PC-9 (cell line): Measurements from ENCODE around the gene CIITA. TPM values are rescaled to one million over a fixed set of nuclear protein-coding genes. Genes with fewer than 3 reads are reported as not detected.

Experiments used
- BruUV-seq: library from RNA; stranded (reverse); fragments of 400-500 nt; replicated peaks from 2 replicates; lab custom pipeline; 2021; lab: Mats Ljungman, UMichigan
- CTCF ChIA-PET: fragments of 300-600 bp; sonication (Branson Sonifier 250); formaldehyde crosslinking; loops from one replicate; lab custom pipeline; 2022; ENCODE audit warnings: antibody characterized with exemption; lab: Charles Lee
- POLR2A ChIA-PET: fragments of 300-600 bp; sonication (Branson Sonifier 250); formaldehyde crosslinking; loops from one replicate; lab custom pipeline; 2022; ENCODE audit warnings: antibody characterized with exemption; ENCODE audit not compliant: unreplicated experiment; lab: Charles Lee
- DNase-seq, 2 experiments: peaks; one replicate each; pipeline versions ENCODE4 v3.0.0 to v3.0.0-alpha.2; 2015 to 2022; ENCODE audit warnings: mixed read lengths in 1 of 2
- H2AFZ ChIP-seq: fragments of 200-600 bp; sonication (generic); 2 replicates; pipeline ENCODE4 v1.8.1; 2017; ENCODE audit warnings: antibody characterized with exemption
- H3F3A ChIP-seq: fragments of 200-600 bp; sonication (generic); 2 replicates; pipeline ENCODE4 v1.8.1; 2017; ENCODE audit warnings: antibody characterized with exemption, mild to moderate bottlenecking, low read depth; ENCODE audit not compliant: insufficient read depth
- H3K27ac ChIP-seq: fragments of 200-600 bp; sonication (generic); 2 replicates; pipeline ENCODE4 v1.6.1; 2016; ENCODE audit warnings: mixed run types
- H3K27me3 ChIP-seq: fragments of 200-600 bp; sonication (generic); 2 replicates; pipeline ENCODE4 v1.6.1; 2016; ENCODE audit warnings: low read depth, mixed run types; ENCODE audit not compliant: insufficient read depth
- H3K36me3 ChIP-seq: fragments of 200-600 bp; sonication (generic); 2 replicates; pipeline ENCODE4 v1.6.1; 2016; ENCODE audit warnings: low read depth, mixed run types
- H3K4me1 ChIP-seq: fragments of 200-600 bp; sonication (generic); replicated peaks from 2 replicates; pipeline ENCODE4 v1.6.1; 2016; ENCODE audit warnings: mixed run types; ENCODE audit not compliant: insufficient read depth
- H3K4me2 ChIP-seq: fragments of 200-600 bp; sonication (generic); 2 replicates; pipeline ENCODE4 v1.6.1; 2017; ENCODE audit warnings: mixed run types
- H3K4me3 ChIP-seq: fragments of 200-600 bp; sonication (generic); 2 replicates; pipeline ENCODE4 v1.6.1; 2016; ENCODE audit warnings: mixed run types
- H3K79me2 ChIP-seq: fragments of 200-600 bp; sonication (generic); 2 replicates; pipeline ENCODE4 v1.6.1; 2017; ENCODE audit warnings: low read depth, mixed run types
- H3K9me2 ChIP-seq: fragments of 200-600 bp; sonication (generic); 2 replicates; pipeline ENCODE4 v1.8.1; 2017; ENCODE audit warnings: mild to moderate bottlenecking; ENCODE audit not compliant: insufficient read depth
- H3K9me3 ChIP-seq: fragments of 200-600 bp; sonication (generic); 2 replicates; pipeline ENCODE4 v1.8.1; 2016; ENCODE audit warnings: low read depth; ENCODE audit not compliant: insufficient read depth
- H4K20me1 ChIP-seq: fragments of 200-600 bp; sonication (generic); 2 replicates; pipeline ENCODE4 v1.8.1; 2017; ENCODE audit not compliant: insufficient read depth
- CTCF ChIP-seq: fragments of 200-600 bp; sonication (generic); conservative IDR thresholded peaks from 2 replicates; pipeline ENCODE4 v1.6.1; 2017; ENCODE audit warnings: mixed run types, antibody characterized with exemption, mild to moderate bottlenecking, moderate library complexity
- EZH2 ChIP-seq: fragments of 200-600 bp; sonication (generic); IDR thresholded peaks from 2 replicates; pipeline ENCODE4 v1.8.0; 2017; ENCODE audit warnings: antibody characterized with exemption, low read depth
- intact Hi-C: fragments of 100-400 bp; cut with micrococcal nuclease; formaldehyde crosslinking; loops from one replicate; pipeline ENCODE4 v1.10.0; 2022; ENCODE audit not compliant: unreplicated experiment
- total RNA-seq: library from RNA; stranded (reverse); gene quantifications from 2 replicates; pipeline ENCODE4 v1.2.3, GENCODE V29; 2021

CIITA gene
- total RNA-seq, 1 experiment from 2014 or later = 1.7 TPM

GRCh38 chr16:10967986-10968385 lies 91.0 kb downstream of the CIITA start:
- H3K79me2 ChIP-seq = no peaks in the 10 kb centered on the region
- H3K27ac ChIP-seq = no peak overlapping the region
- TF ChIP-seq EZH2 (no peak), CTCF (no peak)
- H3K27me3 ChIP-seq = no peaks in the 10 kb centered on the region
- H3K36me3 ChIP-seq = no peaks in the 10 kb centered on the region; the same call in 1 of the 2 replicates
- no peaks in the 10 kb centered on the region for H3K9me2 ChIP-seq
- no peak overlapping the region for H3K4me3 ChIP-seq
- no peaks in the 10 kb centered on the region; the same call in 1 of the 2 replicates for H3F3A ChIP-seq
- intact Hi-C loops = no loop called here
- H4K20me1 ChIP-seq = no peaks in the 10 kb centered on the region
- no peaks in the 10 kb centered on the region for H3K9me3 ChIP-seq
- BruUV-seq = no TSS peak
- peaks cover 9% of the 10 kb centered on the region for H3K4me1 ChIP-seq
- H3K4me2 ChIP-seq = no peak overlapping the region
- POLR2A ChIA-PET = interaction anchor here (0.6 kb wide), 1 partner anchor 423 kb away, joined by 3 read pairs; no protein-coding TSS in a partner anchor
- H2AFZ ChIP-seq = no peak overlapping the region
- CTCF ChIA-PET = interaction anchor here (0.6 to 0.7 kb wide), 3 partner anchors 17 to 351 kb away, joined by 3 to 14 read pairs (median 3); partner anchors contain the start of gene SOCS1
- DNase-seq = no peak

- H3K4me3 ChIP-seq = no peak overlapping the region
- no peaks in the 10 kb centered on the region; the same call in 1 of the 2 replicates for H3F3A ChIP-seq
- H3K36me3 ChIP-seq = no peaks in the 10 kb centered on the region; the same call in 1 of the 2 replicates
- H3K4me1 ChIP-seq = peaks cover 9% of the 10 kb centered on the region
- H3K9me2 ChIP-seq = no peaks in the 10 kb centered on the region
- H3K27me3 ChIP-seq = no peaks in the 10 kb centered on the region
- no peak overlapping the region for H2AFZ ChIP-seq
- no peaks in the 10 kb centered on the region for H4K20me1 ChIP-seq
- no peak for TF ChIP-seq EZH2
- TF ChIP-seq CTCF = no peak
- no peaks in the 10 kb centered on the region for H3K79me2 ChIP-seq
- no peak for DNase-seq
- intact Hi-C loops = no loop called here
- H3K9me3 ChIP-seq = no peaks in the 10 kb centered on the region
- POLR2A ChIA-PET = interaction anchor here (0.6 kb wide), 1 partner anchor 423 kb away, joined by 3 read pairs; no protein-coding TSS in a partner anchor
- H3K27ac ChIP-seq = no peak overlapping the region
- H3K4me2 ChIP-seq = no peak overlapping the region
- CTCF ChIA-PET = interaction anchor here (0.6 to 0.7 kb wide), 2 partner anchors 16 to 350 kb away, joined by 3 to 14 read pairs; no protein-coding TSS in a partner anchor
- BruUV-seq = no TSS peak
Observed at GRCh38 chr16:10968498-10968897, 91.5 kb downstream of the CIITA start.

GRCh38 chr16:10969615-10970014 lies 92.6 kb downstream of the CIITA start:
- H3F3A ChIP-seq = no peaks in the 10 kb centered on the region; the same call in 1 of the 2 replicates
- BruUV-seq = no TSS peak
- no peak overlapping the region for H2AFZ ChIP-seq
- H3K9me2 ChIP-seq = no peaks in the 10 kb centered on the region
- CTCF ChIA-PET = no interaction called here
- H3K4me3 ChIP-seq = no peak overlapping the region
- POLR2A ChIA-PET = no interaction called here
- TF ChIP-seq CTCF (no peak), EZH2 (no peak)
- H3K4me2 ChIP-seq = no peak overlapping the region
- DNase-seq = no peak
- H3K27me3 ChIP-seq = no peaks in the 10 kb centered on the region
- H3K36me3 ChIP-seq = no peaks in the 10 kb centered on the region; the same call in 1 of the 2 replicates
- no peak overlapping the region for H3K27ac ChIP-seq
- H3K79me2 ChIP-seq = no peaks in the 10 kb centered on the region
- H3K4me1 ChIP-seq = peaks cover 9% of the 10 kb centered on the region
- H3K9me3 ChIP-seq = no peaks in the 10 kb centered on the region
- intact Hi-C loops = loop anchor here (2.0 to 5.0 kb wide), 5 partner anchors 427 to 1098 kb away; no protein-coding TSS in a partner anchor
- H4K20me1 ChIP-seq = no peaks in the 10 kb centered on the region
